ENCODE data around the gene LRRC27. TPM values are rescaled to one million over a fixed set of nuclear protein-coding genes. Genes with fewer than 3 reads are reported as not detected.

LRRC27 gene
- total RNA-seq, 2 donors from 2014 or later: 6.5 to 8.5 TPM

DNA sequence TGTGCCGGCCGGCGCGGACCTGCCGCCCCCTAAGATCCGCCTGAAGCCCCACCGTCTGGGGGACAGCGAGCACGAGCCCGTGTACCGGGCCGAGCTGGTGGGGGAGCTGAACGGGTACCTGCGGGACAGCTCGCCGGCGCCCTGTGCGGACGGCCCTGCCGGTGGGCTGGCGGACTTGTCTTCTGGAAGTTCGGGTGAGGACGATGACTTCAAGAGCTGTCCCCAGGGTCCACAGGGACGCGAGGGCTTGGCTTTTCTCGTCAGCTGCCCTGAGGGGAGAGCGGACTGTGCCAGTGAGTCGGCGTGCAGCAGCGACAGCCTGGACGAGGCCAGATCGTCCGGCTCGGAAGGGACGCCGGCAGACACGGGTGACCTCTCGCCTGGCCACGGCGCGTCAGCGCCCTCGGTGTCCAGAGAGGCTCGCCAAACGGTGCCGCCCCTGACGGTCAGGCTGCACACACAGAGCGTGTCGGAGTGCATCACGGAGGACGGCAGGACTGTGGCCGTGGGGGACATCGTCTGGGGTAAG, 73.5 kb downstream of the LRRC27 start:
- no peaks in the 10 kb centered on the region for H3K9me3 Mint-ChIP-seq
- no peaks in the 10 kb centered on the region for H3K36me3 Mint-ChIP-seq
- peaks cover 12 to 22% of the 10 kb centered on the region in 2 donors for H3K4me1 Mint-ChIP-seq (ENCODE audit: low read depth in 2 of 2)
- no peaks in the 10 kb centered on the region for H3K27me3 Mint-ChIP-seq
- no peak overlapping the region for H3K27ac Mint-ChIP-seq
- DNase-seq (ENCODE audit: low spot score) (no peak), ATAC-seq (no peak)
- H3K4me3 Mint-ChIP-seq: no peak overlapping the region

DNA sequence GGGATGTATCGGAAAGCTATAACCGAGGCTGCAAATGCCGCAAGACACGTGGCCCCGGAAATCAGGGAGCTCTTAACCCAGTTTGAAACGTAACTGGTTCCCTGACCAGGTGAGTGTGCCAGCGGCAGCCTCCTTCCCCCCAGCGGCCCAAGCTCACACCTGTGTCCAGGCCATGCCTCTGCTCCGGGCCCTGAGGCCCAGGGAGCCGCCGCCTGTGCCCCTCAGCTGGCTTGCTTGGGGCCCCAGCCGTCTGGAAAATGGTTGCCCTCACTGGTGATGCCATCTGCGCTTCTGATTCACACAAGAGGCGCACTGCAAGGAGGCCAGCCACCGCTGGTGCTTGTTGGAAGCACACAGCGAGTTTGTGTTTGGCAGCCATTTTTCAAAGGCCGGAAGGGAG, 74.2 kb downstream of the LRRC27 start:
- DNase-seq (ENCODE audit: low spot score): no peak
- Mint-ChIP-seq H3K27me3 (no peaks in the 10 kb centered on the region), H3K27ac (no peak overlapping the region), H3K36me3 (no peaks in the 10 kb centered on the region), H3K4me1 (ENCODE audit: low read depth in 2 of 2) (peaks cover 12 to 22% of the 10 kb centered on the region in 2 donors), H3K4me3 (no peak overlapping the region), H3K9me3 (no peaks in the 10 kb centered on the region)
- ATAC-seq: no peak

GRCh38 chr10:132406750-132407149, 74.8 kb downstream of the LRRC27 start:
- DNase-seq (ENCODE audit: low spot score): no peak
- Mint-ChIP-seq H3K36me3 (no peaks in the 10 kb centered on the region), H3K27me3 (no peaks in the 10 kb centered on the region), H3K27ac (no peak overlapping the region), H3K4me1 (ENCODE audit: low read depth in 2 of 2) (peaks cover 12 to 22% of the 10 kb centered on the region in 2 donors), H3K4me3 (no peak overlapping the region), H3K9me3 (no peaks in the 10 kb centered on the region)
- ATAC-seq: no peak

DNA sequence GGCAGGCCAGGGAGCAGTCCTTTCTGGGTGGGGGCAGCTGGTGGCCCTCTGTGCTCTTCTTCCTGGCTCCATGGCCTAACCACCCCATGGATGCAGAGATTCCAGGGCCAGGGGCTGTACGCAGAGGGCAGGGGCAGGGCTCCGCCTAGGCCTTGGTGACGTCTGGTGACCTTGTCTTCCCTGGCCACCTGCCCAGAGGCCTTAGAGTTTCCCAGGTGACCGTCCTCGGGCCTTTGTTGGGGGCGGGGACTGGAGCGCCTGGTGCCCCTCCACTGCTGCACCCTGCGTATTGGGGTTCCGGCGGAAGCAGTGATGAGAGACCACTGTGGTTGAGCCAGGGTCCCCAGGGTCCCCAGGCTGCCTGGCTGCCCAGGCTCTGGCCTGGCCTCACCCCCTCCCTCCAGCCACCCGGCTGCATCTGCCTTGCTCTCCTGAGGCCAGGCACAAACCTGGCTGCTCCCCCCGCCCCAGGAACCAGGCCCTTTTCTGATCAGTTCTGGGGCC, 75.3 kb downstream of the LRRC27 start:
- H3K27me3 Mint-ChIP-seq: no peaks in the 10 kb centered on the region
- H3K9me3 Mint-ChIP-seq: no peaks in the 10 kb centered on the region
- no peak overlapping the region for H3K4me3 Mint-ChIP-seq
- peaks cover 12 to 22% of the 10 kb centered on the region in 2 donors for H3K4me1 Mint-ChIP-seq (ENCODE audit: low read depth in 2 of 2)
- ATAC-seq (no peak), DNase-seq (ENCODE audit: low spot score) (no peak)
- H3K36me3 Mint-ChIP-seq: no peaks in the 10 kb centered on the region
- H3K27ac Mint-ChIP-seq: peak overlapping the region; percentile 37 to 68

DNA sequence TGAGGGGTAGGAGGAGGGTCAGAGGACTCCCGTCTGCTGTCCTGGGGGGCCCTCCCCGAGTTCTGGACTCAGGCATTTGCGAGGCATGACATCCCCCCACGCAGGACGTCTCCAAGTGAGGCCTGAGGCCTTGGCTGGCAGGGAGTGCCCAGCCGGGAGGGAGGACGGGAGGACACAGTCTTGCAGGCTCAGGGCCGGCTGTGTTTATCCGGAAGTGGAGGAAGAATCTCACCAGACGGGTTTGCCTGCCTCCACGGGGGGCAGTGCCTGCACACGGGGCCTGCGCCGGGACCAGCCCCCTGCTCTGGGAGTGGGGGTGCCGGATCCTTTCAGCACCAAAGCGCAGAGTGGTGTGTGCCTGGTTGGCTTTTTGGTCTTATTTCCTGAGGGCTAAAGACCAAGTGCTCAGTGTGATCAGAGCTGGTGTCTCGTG, 75.9 kb downstream of the LRRC27 start:
- peak; percentile 57 to 69 for ATAC-seq
- DNase-seq (ENCODE audit: low spot score): no peak
- peak overlapping the region; percentile 66 for H3K4me3 Mint-ChIP-seq

GRCh38 chr10:132408367-132408781, 76.4 kb downstream of the LRRC27 start:
- Mint-ChIP-seq H3K27ac (peak overlapping the region; percentile 37 to 68), H3K9me3 (no peaks in the 10 kb centered on the region), H3K4me3 (peak overlapping the region; percentile 66), H3K27me3 (no peaks in the 10 kb centered on the region), H3K36me3 (no peaks in the 10 kb centered on the region), H3K4me1 (ENCODE audit: low read depth in 2 of 2) (peaks cover 12 to 23% of the 10 kb centered on the region in 2 donors)
- ATAC-seq (peak; percentile 68 to 76), DNase-seq (ENCODE audit: low spot score) (no peak)

More for the DNA sequence above, 75.9 kb downstream of the LRRC27 start:
- H3K36me3 Mint-ChIP-seq: no peaks in the 10 kb centered on the region
- no peaks in the 10 kb centered on the region for H3K27me3 Mint-ChIP-seq
- no peaks in the 10 kb centered on the region for H3K9me3 Mint-ChIP-seq
- H3K27ac Mint-ChIP-seq: peak overlapping the region; percentile 37 to 68
- H3K4me1 Mint-ChIP-seq (ENCODE audit: low read depth in 2 of 2): peaks cover 12 to 22% of the 10 kb centered on the region in 2 donors

DNA sequence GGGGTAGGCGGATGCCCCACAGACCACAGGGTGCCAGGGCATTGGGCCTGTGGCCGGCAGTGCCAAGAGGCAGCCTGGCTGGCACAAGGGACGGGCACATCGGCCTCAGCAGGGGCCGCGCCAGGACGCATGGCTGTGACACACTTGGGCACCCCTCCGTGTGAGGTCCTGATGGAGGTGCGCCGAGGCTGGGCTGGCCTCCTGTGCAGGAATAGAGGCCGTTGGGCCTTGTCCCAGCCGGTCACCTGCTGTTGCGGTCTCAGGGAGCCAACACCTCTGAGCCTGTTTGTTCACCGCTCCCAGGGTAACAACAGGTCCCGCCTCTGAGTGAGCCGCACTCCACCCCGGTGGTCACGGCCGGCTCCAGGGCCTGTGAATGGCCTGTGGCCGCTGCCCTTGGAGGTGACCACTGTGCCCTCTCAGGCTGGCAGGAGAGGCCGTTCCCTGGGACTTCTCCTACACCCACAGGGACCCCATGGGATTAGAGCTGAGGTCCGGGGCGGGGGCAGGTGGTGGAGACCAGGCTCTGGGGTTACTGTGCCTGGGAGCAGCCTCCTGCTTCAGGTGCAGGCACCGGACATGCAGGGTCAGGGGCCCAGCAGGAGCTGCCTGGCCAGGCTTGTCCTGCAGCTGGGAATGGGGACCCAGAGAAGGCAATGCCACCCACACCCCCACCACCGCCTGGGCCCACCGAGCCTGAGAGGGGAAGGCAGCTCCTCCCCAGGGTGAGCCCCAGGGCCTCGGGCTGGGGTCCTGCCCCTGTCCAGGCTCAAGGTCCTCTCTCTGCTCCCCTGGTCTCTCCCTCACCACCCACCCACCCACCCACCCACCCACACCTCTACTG, 77.1 kb downstream of the LRRC27 start:
- DNase-seq (ENCODE audit: low spot score) (no peak), ATAC-seq (peak in 1 of 2 donors; percentile 48)
- no peak overlapping the region for H3K27ac Mint-ChIP-seq
- no peaks in the 10 kb centered on the region for H3K27me3 Mint-ChIP-seq
- no peaks in the 10 kb centered on the region for H3K36me3 Mint-ChIP-seq
- peaks cover 12 to 28% of the 10 kb centered on the region in 2 donors for H3K4me1 Mint-ChIP-seq (ENCODE audit: low read depth in 2 of 2)
- no peaks in the 10 kb centered on the region for H3K9me3 Mint-ChIP-seq
- H3K4me3 Mint-ChIP-seq: no peak overlapping the region

DNA sequence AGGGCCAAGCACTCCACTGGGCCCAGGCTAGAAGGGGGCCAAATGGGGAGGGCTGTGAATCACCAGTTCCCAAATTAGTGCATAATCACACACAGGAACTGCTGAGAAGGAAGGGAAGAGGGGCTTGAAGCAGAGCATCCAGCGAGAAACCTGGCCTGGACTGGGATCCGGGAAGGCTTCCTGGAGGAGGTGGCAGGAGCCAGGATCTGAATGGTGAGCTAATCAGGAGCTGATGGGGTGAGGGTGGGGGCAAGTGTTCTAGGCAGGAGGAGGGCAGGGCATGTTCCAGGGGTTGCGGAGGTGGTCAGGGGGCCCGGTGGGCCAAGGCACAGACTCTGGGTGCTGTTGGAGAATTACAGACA, 77.7 kb downstream of the LRRC27 start:
- peaks cover 12 to 30% of the 10 kb centered on the region in 2 donors for H3K4me1 Mint-ChIP-seq (ENCODE audit: low read depth in 2 of 2)
- H3K27ac Mint-ChIP-seq: peak overlapping the region in 1 of 2 donors; percentile 73
- H3K27me3 Mint-ChIP-seq: no peaks in the 10 kb centered on the region
- no peak for DNase-seq (ENCODE audit: low spot score)
- no peaks in the 10 kb centered on the region for H3K36me3 Mint-ChIP-seq
- H3K4me3 Mint-ChIP-seq: no peak overlapping the region
- H3K9me3 Mint-ChIP-seq: no peaks in the 10 kb centered on the region
- ATAC-seq: no peak

DNA sequence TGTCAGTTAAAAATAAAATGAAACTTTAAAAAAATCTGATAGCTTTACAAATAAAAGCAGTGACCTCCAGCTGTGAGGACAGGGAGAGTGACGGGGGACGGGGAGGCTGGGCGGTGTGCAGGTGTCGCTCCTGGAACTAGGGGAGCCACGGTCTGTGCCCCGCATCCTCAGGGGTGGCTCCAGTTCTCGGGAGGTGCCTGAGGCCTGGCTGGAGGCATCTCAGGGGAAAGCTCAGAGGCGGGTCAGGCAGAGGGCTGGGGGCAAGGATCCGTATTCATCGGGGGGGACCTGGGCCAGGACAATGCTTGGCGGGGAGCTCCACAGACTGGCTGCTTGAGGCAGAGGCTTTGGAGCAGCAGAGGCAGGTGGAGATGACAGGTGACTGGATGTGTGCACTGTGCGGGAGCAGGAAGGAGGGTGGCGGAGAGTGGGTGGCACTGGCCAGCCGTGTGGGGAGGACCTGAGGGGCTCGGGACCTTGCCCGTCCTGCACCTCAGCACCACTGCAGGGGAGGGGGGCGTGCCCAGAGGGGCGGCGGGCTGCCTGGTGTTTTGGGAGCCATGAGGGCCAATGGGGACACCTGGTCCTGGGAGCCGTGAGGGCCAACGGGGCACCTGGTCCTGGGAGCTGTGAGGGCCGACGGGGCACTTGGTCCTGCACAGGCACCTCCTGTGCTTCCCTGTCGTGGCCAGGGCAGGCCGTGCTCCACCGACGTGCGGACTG, 78.2 kb downstream of the LRRC27 start:
- no peak overlapping the region for H3K4me3 Mint-ChIP-seq
- no peaks in the 10 kb centered on the region for H3K9me3 Mint-ChIP-seq
- H3K27ac Mint-ChIP-seq: peak overlapping the region in 1 of 2 donors; percentile 73
- ATAC-seq: no peak
- no peak for DNase-seq (ENCODE audit: low spot score)
- peaks cover 2% of the 10 kb centered on the region for H3K36me3 Mint-ChIP-seq
- peaks cover 14 to 33% of the 10 kb centered on the region in 2 donors for H3K4me1 Mint-ChIP-seq (ENCODE audit: low read depth in 2 of 2)
- H3K27me3 Mint-ChIP-seq: no peaks in the 10 kb centered on the region

DNA sequence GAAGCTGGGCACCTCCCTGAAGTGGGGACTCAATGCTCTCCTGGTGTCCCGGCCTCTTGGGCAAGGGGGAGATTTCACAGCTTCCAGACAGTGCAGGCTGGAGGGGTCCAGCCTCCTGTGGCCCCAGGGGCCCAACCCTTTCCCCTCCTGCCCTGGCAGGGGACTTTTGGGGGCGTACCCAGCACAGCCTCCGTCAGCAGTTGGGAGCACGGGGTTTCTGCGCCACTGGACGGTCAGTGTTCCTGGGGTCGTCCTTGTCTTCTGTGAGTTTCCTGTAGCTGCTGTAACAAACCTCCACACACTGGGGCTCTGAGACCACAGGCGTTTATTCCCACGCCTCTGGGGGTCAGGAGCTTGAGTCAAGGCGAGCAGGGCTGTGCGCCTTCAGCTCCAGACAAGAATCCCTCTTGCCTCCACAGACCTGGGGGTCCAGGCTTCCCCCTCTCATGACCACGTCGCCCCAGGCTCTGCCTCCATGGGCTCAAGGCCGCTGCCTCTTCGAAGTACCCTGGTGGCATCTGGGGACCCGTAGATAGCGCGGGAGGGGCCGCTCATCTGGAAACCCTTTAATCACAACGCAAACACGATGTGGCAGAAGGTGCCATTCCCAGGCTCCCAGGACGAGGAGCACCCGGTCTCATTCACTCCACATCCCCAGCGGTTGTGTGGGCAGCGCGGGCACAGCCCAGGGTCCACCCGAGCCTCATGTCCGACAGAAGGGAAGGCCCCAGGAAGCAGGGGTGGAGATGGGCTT, 79.0 kb downstream of the LRRC27 start:
- ATAC-seq: no peak
- Mint-ChIP-seq H3K4me1 (ENCODE audit: low read depth in 2 of 2) (peaks cover 20 to 34% of the 10 kb centered on the region in 2 donors), H3K27ac (no peak overlapping the region), H3K4me3 (no peak overlapping the region), H3K36me3 (peaks cover 8% of the 10 kb centered on the region), H3K9me3 (no peaks in the 10 kb centered on the region), H3K27me3 (no peaks in the 10 kb centered on the region)
- no peak for DNase-seq (ENCODE audit: low spot score)

- ATAC-seq: no peak
- H3K9me3 Mint-ChIP-seq: no peaks in the 10 kb centered on the region
- DNase-seq (ENCODE audit: low spot score): no peak
- H3K27me3 Mint-ChIP-seq: no peaks in the 10 kb centered on the region
- no peak overlapping the region for H3K4me3 Mint-ChIP-seq
- H3K27ac Mint-ChIP-seq: no peak overlapping the region
- peaks cover 8% of the 10 kb centered on the region for H3K36me3 Mint-ChIP-seq
- peaks cover 20 to 30% of the 10 kb centered on the region in 2 donors for H3K4me1 Mint-ChIP-seq (ENCODE audit: low read depth in 2 of 2)
Measured at GRCh38 chr10:132411561-132412253, 79.7 kb downstream of the LRRC27 start.

- no peaks in the 10 kb centered on the region for H3K27me3 Mint-ChIP-seq
- no peaks in the 10 kb centered on the region for H3K9me3 Mint-ChIP-seq
- no peak overlapping the region for H3K4me3 Mint-ChIP-seq
- peaks cover 20 to 30% of the 10 kb centered on the region in 2 donors for H3K4me1 Mint-ChIP-seq (ENCODE audit: low read depth in 2 of 2)
- no peak overlapping the region for H3K27ac Mint-ChIP-seq
- peaks cover 8% of the 10 kb centered on the region for H3K36me3 Mint-ChIP-seq
- no peak for ATAC-seq
- DNase-seq (ENCODE audit: low spot score): no peak
Measured at GRCh38 chr10:132412316-132413192, 80.6 kb downstream of the LRRC27 start.

Measured in natural killer cell treated with Interleukin-12 subunit alpha and Interleukin-12 subunit beta and Interleukin-15 and Interleukin-18, amount 100 ng/mL, for 72 hours (primary cell).